Activated CD4-positive, alpha-beta T cell treated with anti-CD3 and anti-CD28 coated beads for 36 hours (primary cell): ENCODE data around the gene PRKN. TPM values are rescaled to one million over a fixed set of nuclear protein-coding genes. Genes with fewer than 3 reads are reported as not detected.

Experiments
- ATAC-seq: fragments of 200-7000 bp; cut with Tn5 transposase; one replicate; pipeline ENCODE4 v1.10.0; 2021; ENCODE audit warnings: mild to moderate bottlenecking, moderate library complexity
- CTCF ChIA-PET: fragments of 350-600 bp; sonication (Branson Sonifier 250); formaldehyde crosslinking; loops from one replicate; lab custom pipeline; 2021; ENCODE audit warnings: antibody characterized with exemption; lab: Charles Lee
- POLR2A ChIA-PET: fragments of 350-600 bp; sonication (Branson Sonifier 250); formaldehyde crosslinking; loops from one replicate; lab custom pipeline; 2021; ENCODE audit warnings: antibody characterized with exemption, inconsistent platforms; lab: Charles Lee
- DNase-seq: peaks from one replicate; pipeline ENCODE4 v3.0.0-alpha.2; 2020
- H3K27ac Mint-ChIP-seq: one replicate; pipeline ENCODE4 v1.8.0; 2021; ENCODE audit warnings: mixed read lengths
- H3K27me3 Mint-ChIP-seq: one replicate; pipeline ENCODE4 v1.8.0; 2021; ENCODE audit warnings: mixed read lengths
- H3K36me3 Mint-ChIP-seq: one replicate; pipeline ENCODE4 v1.8.0; 2021; ENCODE audit warnings: low read depth, mixed read lengths
- H3K4me1 Mint-ChIP-seq: one replicate; pipeline ENCODE4 v1.8.0; 2021; ENCODE audit warnings: mixed read lengths
- H3K4me3 Mint-ChIP-seq: one replicate; pipeline ENCODE4 v1.8.0; 2021; ENCODE audit warnings: mild to moderate bottlenecking, moderate library complexity, mixed read lengths
- H3K9me3 Mint-ChIP-seq: one replicate; pipeline ENCODE4 v1.8.0; 2021; ENCODE audit warnings: low read depth, mixed read lengths
- intact Hi-C, 2 experiments: fragments of 100-400 bp; cut with DNase I in 1 of 2; cut with micrococcal nuclease in 1 of 2; formaldehyde crosslinking; loops; one replicate each; pipeline versions ENCODE4 v1.14.2 to v1.15.1; 2022 to 2024; cut with DNase I, micrococcal nuclease
- total RNA-seq, 2 experiments: library from RNA; stranded (reverse); gene quantifications; one replicate each; pipeline ENCODE4 v1.2.3, GENCODE V29; 2021

PRKN gene
- total RNA-seq, 2 experiments from 2014 or later, result 0.56 to 0.87 TPM

DNA sequence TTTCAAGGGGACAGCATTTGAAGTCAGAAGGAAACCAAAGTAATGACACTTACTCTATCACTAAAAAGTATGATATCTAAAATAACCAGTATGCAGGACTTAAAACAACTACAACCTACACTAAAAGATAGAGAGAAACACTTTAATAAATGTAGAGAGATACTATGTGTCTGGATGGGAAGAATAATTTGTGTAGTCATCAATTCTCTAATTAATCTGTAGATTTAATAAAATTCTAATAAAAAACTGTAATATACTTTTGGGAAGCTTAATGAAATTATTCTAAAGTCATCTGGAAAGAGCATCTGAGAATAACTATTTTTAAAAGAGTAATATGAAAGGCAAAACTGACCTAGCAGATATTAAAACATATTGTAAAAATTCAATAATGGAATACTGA, 52.1 kb downstream of the PRKN start:
- H3K27me3 Mint-ChIP-seq, result no peaks in the 10 kb centered on the region
- H3K36me3 Mint-ChIP-seq, result no peaks in the 10 kb centered on the region
- intact Hi-C loops, result no loop called here
- no peaks in the 10 kb centered on the region for H3K9me3 Mint-ChIP-seq
- H3K4me1 Mint-ChIP-seq, result no peaks in the 10 kb centered on the region
- ATAC-seq (no peak), DNase-seq (no peak)
- H3K4me3 Mint-ChIP-seq, result no peak overlapping the region
- ChIA-PET CTCF (no interaction called here), POLR2A (no interaction called here)
- H3K27ac Mint-ChIP-seq, result no peak overlapping the region

- H3K36me3 Mint-ChIP-seq, result no peaks in the 10 kb centered on the region
- no peaks in the 10 kb centered on the region for H3K4me1 Mint-ChIP-seq
- H3K4me3 Mint-ChIP-seq, result no peak overlapping the region
Observed at GRCh38 chr6:162674452-162674851, 53.1 kb downstream of the PRKN start.

GRCh38 chr6:162671580-162672165, 55.9 kb downstream of the PRKN start:
- DNase-seq (no peak), ATAC-seq (no peak)
- no peaks in the 10 kb centered on the region for H3K36me3 Mint-ChIP-seq
- H3K4me1 Mint-ChIP-seq, result no peaks in the 10 kb centered on the region
- ChIA-PET POLR2A (no interaction called here), CTCF (no interaction called here)
- intact Hi-C loops, result no loop called here
- no peaks in the 10 kb centered on the region for H3K9me3 Mint-ChIP-seq
- H3K4me3 Mint-ChIP-seq, result no peak overlapping the region
- no peak overlapping the region for H3K27ac Mint-ChIP-seq
- H3K27me3 Mint-ChIP-seq, result no peaks in the 10 kb centered on the region

More at GRCh38 chr6:162674452-162674851, 53.1 kb downstream of the PRKN start:
- intact Hi-C loops, result no loop called here
- ChIA-PET POLR2A (no interaction called here), CTCF (no interaction called here)
- H3K27ac Mint-ChIP-seq, result no peak overlapping the region
- no peak for DNase-seq
- no peaks in the 10 kb centered on the region for H3K27me3 Mint-ChIP-seq
- H3K9me3 Mint-ChIP-seq, result no peaks in the 10 kb centered on the region
- no peak for ATAC-seq

DNA sequence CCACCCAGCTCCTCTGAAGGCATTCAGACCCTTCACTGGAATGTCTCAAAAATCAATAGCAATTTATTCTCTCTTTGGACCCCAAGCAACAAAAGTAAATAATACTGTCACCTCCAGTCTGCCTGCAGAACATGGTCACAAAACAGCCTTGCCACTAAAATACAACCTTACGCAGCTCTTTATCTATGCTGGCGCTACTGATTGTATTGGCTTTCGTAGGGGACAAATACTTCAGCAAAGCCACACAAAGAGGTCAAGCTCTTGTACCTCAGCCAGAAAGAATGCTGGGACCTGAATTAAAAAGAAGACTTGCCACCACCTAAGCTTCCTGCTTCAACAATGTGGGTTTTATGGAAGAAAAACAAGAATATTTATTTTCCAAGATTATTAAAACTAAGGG, 57.2 kb downstream of the PRKN start:
- DNase-seq, result no peak
- intact Hi-C loops, result no loop called here
- H3K4me1 Mint-ChIP-seq, result no peaks in the 10 kb centered on the region
- ATAC-seq, result no peak
- H3K36me3 Mint-ChIP-seq, result no peaks in the 10 kb centered on the region
- peaks cover under 1% of the 10 kb centered on the region for H3K9me3 Mint-ChIP-seq
- ChIA-PET CTCF (no interaction called here), POLR2A (no interaction called here)
- no peak overlapping the region for H3K4me3 Mint-ChIP-seq
- H3K27ac Mint-ChIP-seq, result no peak overlapping the region
- H3K27me3 Mint-ChIP-seq, result no peaks in the 10 kb centered on the region

- Mint-ChIP-seq H3K4me3 (no peak overlapping the region), H3K4me1 (no peaks in the 10 kb centered on the region), H3K36me3 (peaks cover 2% of the 10 kb centered on the region), H3K27ac (no peak overlapping the region), H3K9me3 (peaks cover 4% of the 10 kb centered on the region), H3K27me3 (no peaks in the 10 kb centered on the region)
- intact Hi-C loops, result no loop called here
- ATAC-seq (no peak), DNase-seq (no peak)
- ChIA-PET CTCF (no interaction called here), POLR2A (no interaction called here)
Observed at GRCh38 chr6:162666246-162666645, 61.3 kb downstream of the PRKN start.

GRCh38 chr6:162653808-162654207, 73.8 kb downstream of the PRKN start:
- peaks cover 4% of the 10 kb centered on the region for H3K9me3 Mint-ChIP-seq
- intact Hi-C loops, result no loop called here
- H3K36me3 Mint-ChIP-seq, result no peaks in the 10 kb centered on the region
- no peaks in the 10 kb centered on the region for H3K27me3 Mint-ChIP-seq
- ChIA-PET POLR2A (no interaction called here), CTCF (no interaction called here)
- ATAC-seq (no peak), DNase-seq (no peak)
- no peak overlapping the region for H3K4me3 Mint-ChIP-seq
- H3K27ac Mint-ChIP-seq, result no peak overlapping the region
- no peaks in the 10 kb centered on the region for H3K4me1 Mint-ChIP-seq

DNA sequence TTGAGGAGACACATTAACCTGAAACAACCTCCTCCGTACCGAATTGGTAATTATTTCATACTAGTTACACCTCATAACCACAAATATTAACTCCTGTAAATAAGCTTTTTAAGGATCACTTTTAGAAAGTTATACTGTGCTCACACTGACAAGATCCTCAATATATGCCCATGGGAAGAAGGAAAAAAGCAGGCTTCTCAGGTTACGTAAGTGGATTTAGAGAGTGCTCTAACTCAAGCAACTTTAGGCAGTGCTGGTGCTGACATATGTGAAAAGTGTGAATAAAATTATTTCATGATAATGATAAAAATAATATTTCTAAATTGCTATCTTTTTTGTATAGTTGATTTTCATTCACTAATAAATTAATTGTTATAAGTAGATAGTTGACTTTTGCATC, 76.1 kb downstream of the PRKN start:
- no peak overlapping the region for H3K4me3 Mint-ChIP-seq
- H3K9me3 Mint-ChIP-seq, result peaks cover under 1% of the 10 kb centered on the region
- no peaks in the 10 kb centered on the region for H3K4me1 Mint-ChIP-seq
- DNase-seq (no peak), ATAC-seq (no peak)
- no peak overlapping the region for H3K27ac Mint-ChIP-seq
- intact Hi-C loops, result no loop called here
- H3K36me3 Mint-ChIP-seq, result no peaks in the 10 kb centered on the region
- CTCF ChIA-PET, result no interaction called here
- POLR2A ChIA-PET, result no interaction called here
- H3K27me3 Mint-ChIP-seq, result no peaks in the 10 kb centered on the region

DNA sequence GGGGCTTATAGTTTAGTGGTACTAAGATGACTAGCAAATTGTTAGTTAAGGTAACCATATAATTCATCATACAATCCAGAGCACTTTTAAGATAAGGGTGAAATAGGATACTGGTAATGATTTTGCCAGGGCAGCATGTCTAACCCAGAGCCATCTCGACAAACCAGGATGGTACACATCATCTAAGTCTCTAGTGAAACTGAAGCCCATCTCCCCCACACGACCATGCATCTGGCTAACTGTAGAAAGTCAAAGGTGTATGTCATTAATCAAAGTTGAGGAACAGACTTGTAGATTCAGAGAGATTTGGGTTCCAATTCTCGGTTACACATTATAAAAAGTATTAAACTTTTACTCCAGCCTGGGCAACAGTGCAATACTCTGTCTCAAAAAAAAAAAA, 78.3 kb downstream of the PRKN start:
- Mint-ChIP-seq H3K4me3 (no peak overlapping the region), H3K27me3 (no peaks in the 10 kb centered on the region), H3K9me3 (no peaks in the 10 kb centered on the region), H3K27ac (no peak overlapping the region), H3K4me1 (no peaks in the 10 kb centered on the region), H3K36me3 (no peaks in the 10 kb centered on the region)
- intact Hi-C loops, result no loop called here
- ChIA-PET CTCF (no interaction called here), POLR2A (no interaction called here)
- ATAC-seq, result no peak
- no peak for DNase-seq

DNA sequence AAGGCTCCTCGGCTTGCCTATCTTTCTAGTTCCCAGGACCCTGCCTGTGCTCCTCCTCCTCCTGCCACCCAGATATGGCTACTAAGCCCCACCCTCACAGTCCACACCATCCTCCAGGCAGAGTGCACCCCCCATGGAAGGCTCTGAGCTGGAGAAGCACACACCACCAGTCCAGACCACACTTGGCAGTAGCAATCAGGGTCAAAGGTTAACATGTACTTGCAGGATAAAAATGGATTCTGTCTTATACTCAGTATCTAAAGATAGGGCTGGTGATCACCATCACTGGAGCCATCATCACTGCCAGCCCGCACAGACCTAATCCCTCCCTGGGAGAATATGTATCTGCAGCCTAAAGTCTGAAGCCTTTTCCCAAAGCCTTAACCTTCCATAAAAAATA, 83.4 kb downstream of the PRKN start:
- Mint-ChIP-seq H3K27ac (no peak overlapping the region), H3K36me3 (no peaks in the 10 kb centered on the region), H3K27me3 (no peaks in the 10 kb centered on the region), H3K4me1 (no peaks in the 10 kb centered on the region), H3K4me3 (no peak overlapping the region), H3K9me3 (no peaks in the 10 kb centered on the region)
- ChIA-PET POLR2A (no interaction called here), CTCF (no interaction called here)
- DNase-seq (no peak), ATAC-seq (no peak)
- intact Hi-C loops, result no loop called here

DNA sequence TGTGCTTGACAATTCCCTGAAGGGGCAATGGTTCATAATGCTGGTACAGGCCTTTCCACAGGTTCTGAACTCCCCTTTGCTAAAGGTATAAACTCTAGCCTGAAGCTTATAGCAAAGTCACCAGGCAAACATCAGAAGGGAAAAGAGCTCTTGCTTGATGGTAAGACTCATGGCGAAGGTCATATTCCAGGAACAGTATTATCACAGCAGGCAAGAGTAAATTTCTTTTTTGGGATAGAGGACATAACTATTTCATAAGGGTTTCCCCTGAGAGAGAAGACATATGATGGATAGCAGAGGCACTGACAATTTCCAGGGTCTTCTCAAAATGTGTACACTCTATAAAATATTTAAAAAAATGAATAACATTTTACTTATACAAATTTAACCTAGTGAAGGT, 86.8 kb downstream of the PRKN start:
- H3K9me3 Mint-ChIP-seq, result no peaks in the 10 kb centered on the region
- H3K27ac Mint-ChIP-seq, result no peak overlapping the region
- no peaks in the 10 kb centered on the region for H3K27me3 Mint-ChIP-seq
- no peak overlapping the region for H3K4me3 Mint-ChIP-seq
- H3K36me3 Mint-ChIP-seq, result no peaks in the 10 kb centered on the region
- no peak for DNase-seq
- ChIA-PET POLR2A (no interaction called here), CTCF (no interaction called here)
- no peaks in the 10 kb centered on the region for H3K4me1 Mint-ChIP-seq
- no peak for ATAC-seq
- intact Hi-C loops, result no loop called here

GRCh38 chr6:162639951-162640350, 87.6 kb downstream of the PRKN start:
- intact Hi-C loops, result no loop called here
- no peak for ATAC-seq
- POLR2A ChIA-PET, result no interaction called here
- CTCF ChIA-PET, result no interaction called here
- Mint-ChIP-seq H3K27ac (no peak overlapping the region), H3K4me3 (no peak overlapping the region), H3K36me3 (no peaks in the 10 kb centered on the region), H3K9me3 (no peaks in the 10 kb centered on the region), H3K4me1 (no peaks in the 10 kb centered on the region), H3K27me3 (no peaks in the 10 kb centered on the region)
- DNase-seq, result no peak

- POLR2A ChIA-PET, result no interaction called here
- Mint-ChIP-seq H3K27me3 (no peaks in the 10 kb centered on the region), H3K27ac (no peak overlapping the region), H3K9me3 (no peaks in the 10 kb centered on the region), H3K4me1 (no peaks in the 10 kb centered on the region), H3K36me3 (no peaks in the 10 kb centered on the region), H3K4me3 (no peak overlapping the region)
- DNase-seq (no peak), ATAC-seq (no peak)
- intact Hi-C loops, result no loop called here
- CTCF ChIA-PET, result no interaction called here
Observed at GRCh38 chr6:162638931-162639574, 88.5 kb downstream of the PRKN start.
